ENCODE measurements around the gene DCLK3.

DNA sequence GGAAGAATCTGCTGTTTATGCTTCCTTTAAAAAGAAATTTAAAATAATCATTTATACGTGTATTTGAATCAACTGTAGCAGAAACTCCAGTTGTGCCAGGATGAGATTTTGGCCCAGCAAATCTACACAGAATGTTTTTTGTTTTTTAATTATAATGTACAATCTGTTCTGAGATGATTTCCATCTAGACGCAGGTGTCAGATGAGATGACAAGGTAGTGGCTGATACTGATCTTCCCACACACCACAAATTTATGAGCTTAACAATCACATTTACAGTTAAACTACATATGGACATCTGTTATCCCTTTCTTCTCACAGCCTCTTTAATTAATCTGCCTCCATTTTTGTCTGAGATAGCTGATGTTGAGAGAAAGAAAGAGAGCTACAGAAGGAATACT, 23.6 kb downstream of the DCLK3 start:
- TF ChIP-seq, protein P1, sequence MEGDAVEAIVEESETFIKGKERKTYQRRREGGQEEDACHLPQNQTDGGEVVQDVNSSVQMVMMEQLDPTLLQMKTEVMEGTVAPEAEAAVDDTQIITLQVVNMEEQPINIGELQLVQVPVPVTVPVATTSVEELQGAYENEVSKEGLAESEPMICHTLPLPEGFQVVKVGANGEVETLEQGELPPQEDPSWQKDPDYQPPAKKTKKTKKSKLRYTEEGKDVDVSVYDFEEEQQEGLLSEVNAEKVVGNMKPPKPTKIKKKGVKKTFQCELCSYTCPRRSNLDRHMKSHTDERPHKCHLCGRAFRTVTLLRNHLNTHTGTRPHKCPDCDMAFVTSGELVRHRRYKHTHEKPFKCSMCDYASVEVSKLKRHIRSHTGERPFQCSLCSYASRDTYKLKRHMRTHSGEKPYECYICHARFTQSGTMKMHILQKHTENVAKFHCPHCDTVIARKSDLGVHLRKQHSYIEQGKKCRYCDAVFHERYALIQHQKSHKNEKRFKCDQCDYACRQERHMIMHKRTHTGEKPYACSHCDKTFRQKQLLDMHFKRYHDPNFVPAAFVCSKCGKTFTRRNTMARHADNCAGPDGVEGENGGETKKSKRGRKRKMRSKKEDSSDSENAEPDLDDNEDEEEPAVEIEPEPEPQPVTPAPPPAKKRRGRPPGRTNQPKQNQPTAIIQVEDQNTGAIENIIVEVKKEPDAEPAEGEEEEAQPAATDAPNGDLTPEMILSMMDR (IDR thresholded peaks at IDR 0.05; ENCODE audit: low read length), result no peak
- no peak for TF ChIP-seq EZH2 (IDR thresholded peaks at IDR 0.05; ENCODE audit: borderline replicate concordance, low read length)

Data from OCI-LY1 (cell line).